ENCODE results near the gene PRKCE.

The PRKCE gene

DNA sequence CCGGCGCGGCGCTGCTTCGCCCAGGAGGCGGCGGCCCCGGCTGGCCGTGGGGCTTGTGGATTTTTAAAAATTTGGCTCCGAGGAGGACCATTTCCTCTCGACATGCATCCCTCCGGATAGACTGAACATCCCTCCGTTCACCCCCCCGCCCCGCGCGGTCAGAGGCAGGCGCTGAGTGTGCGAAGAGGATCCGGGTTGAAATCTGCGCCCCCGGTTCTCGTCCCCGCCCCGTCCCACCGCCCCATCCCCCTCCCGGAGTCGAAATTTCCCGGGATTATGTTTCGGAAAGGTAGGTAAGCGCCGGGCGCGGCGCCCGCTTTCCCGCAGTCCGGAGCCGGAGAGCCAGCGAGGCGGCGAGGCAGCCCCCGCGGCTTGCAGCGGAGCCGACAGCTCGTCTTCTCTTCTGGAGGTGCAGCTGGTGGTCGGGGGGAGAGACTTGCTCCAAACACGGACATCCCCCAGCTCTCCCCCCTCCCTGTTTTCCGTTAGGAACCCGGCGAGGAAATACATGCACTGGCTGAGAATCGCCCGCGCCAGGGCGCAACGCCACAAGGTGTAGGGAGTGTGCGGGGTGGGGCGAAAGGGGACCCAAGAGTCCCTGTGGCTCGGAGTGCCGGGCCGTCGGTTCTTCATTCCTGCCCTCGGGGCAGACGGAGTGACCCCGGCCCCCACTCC, at the start of gene PRKCE:
Gene PRKCE, plus strand, starts transcription at position 261 of the 675 bp plus-strand sequence.
- no peak for DNase-seq

DNA sequence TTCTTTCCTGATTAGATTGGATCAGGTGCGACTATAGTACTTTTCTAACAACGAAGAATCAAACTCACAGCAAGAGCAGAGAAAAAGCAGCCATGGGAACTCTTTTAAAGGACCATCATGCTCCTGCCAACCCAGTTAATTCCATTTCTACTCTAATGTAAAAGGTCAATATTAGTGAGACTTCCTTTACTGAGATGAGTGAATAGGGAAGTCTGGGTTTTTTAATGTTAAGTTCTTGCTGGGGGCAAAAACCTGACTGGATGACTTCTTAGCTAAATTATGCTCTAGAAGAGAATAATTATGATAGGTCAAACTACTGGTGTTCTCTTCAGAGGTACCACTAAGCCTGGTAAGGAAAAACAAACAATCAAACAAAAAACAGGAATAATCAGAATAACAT, 48.9 kb upstream of the PRKCE start:
- no peak for DNase-seq

DNA sequence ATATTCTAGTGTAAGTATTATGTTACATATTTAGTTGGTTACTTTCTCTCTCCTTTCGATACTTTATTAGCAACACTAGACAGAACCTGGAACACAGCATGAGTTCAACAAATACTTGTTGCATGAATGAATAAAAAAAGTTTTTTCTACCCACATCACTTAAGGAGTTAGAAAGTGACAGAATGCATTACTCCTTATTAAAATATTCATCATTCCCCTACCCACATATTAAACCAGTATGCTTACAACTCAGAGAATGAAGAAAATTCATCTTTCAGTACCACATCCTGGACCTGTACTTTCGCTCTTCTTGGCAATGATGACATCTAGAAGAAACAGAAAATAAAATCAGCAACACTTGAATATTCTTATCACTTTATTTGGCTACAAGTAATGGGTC, 46.4 kb upstream of the PRKCE start:
- no peak for DNase-seq

DNA sequence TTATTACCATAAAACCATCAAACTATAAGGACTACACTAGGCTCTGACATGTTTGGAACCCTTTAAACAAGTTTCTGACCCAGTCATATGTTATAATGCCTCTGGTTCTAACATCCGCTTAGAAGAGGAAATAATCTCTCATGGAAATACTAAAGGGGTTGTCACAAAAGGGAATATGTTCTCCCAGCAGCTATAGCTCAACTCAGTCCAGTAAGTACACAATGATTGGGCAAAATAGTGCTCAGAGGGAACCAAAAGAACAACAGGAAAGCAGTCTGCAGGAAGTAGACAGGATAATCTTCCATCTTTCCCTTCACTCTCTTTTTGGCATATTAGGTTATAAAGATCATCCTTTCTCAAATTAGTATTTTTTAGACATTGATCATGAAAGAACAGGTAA, 44.7 kb upstream of the PRKCE start:
- no peak for DNase-seq

DNA sequence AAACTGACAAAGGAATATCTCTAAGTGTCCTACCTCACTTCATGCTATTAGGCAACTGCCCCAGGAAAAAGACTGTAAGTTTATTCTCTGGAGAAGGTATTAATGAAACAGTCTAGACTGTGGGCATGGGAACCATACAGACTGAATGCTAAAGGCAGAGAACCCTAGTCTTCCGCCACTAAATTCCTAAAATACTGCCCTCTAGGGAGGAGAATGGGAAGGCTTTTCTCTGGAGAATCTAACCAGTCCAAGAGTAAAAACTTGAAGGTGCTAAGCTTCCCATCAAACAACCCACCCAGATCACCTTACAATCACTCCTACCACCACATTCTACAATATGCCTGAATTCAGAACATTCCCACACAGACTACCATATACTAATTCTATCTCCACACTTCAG, 43.8 kb upstream of the PRKCE start:
- DNase-seq: no peak

DNA sequence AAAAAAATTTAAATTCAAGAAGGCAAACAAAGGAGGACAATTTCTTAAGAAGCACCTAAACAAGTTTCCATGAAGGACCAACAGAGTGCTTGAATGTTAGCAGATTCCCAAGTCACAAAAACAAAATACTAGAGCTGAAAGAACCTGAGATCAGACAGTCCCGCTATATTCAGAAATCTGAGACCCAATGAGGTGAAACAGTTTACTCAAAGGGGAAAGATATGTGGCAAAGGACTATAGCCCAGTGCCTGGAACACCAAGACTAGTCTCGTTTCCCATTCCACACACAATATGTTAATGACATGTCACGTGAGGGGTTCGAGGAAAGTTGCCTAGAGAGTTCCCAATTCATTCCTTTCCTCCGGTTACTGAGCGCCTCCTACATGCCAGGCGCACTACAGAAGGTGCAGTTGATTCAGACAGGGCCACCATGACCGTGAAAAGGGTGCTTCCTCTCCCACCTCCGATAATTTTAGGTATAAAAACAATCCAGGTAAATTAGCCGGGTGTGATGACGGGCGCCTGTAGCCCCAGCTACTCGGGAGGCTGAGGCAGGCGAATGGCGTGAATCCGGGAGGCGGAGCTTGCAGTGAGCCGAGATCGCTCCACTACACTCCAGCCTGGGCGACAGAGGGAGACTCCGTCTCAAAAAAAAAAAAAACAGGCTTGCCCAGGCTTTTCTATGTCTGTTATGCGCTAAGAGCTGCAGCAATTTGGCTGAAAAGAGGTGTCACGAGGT, 41.0 kb upstream of the PRKCE start:
- peak; percentile 28 to 41 for DNase-seq

DNA sequence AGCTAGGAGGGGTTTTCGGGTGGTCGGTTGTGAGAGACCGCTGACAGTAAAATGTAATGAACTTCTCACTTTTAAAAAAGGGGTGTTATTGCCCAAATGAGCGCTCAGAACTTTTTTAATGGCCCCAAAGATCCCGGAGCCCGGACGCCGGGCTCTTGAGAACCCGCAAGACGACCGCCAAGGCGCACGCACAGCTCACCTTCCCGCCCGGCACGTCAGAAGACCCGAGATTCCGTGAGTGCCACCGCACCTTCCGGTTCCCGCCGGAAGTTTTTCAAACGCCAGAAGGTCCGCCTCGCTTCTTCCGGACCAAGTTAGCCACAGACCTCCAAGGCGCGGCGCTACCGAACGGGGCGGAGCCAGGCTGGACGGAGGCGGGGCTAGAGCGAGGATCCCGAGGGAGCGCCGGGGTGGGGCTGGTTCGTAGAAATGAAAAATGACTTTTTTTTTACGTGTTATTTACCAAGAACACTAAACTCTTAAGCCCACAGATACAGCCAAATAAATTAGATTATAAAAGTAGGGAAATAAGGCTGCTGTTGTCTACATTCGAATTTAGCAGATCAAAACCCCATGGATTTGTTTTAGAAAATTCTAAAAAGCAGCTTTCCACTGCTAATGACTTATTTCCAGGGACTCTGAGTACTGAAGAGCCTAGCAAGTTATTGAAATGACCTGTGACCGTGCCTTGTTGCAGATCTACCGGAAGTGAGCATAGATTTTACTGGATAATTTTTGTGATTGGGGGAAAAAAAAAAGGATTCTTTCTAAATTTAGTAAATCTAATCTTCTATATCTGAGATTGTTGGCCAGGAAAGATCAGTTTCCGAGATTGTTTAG, 40.2 kb upstream of the PRKCE start, which contains the start of gene SRBD1:
Gene SRBD1, minus strand, starts transcription at position 248 of the 840 bp plus-strand sequence. CDS start 5,826 bp downstream, outside the sequence.
- peak; percentile 88 to 90 for DNase-seq

DNA sequence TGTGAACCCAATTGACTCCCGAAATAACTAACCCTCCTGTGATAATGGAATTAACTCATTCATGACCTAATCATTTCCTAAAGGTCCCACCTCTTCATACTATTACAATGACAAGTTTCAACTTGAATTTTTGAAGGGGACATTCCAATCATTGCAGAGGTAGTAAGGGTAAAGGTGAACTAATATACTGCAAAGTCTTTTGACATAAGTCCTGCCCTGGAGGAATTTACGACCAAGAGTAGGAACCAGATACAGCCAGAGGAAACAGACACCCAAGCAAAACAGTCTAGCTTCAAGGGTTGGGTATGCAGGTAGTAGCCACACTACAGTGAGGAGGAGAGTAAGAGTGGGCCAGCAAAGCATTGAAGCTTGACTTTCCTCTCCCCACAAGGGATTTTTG, 39.2 kb upstream of the PRKCE start:
- no peak for DNase-seq

DNA sequence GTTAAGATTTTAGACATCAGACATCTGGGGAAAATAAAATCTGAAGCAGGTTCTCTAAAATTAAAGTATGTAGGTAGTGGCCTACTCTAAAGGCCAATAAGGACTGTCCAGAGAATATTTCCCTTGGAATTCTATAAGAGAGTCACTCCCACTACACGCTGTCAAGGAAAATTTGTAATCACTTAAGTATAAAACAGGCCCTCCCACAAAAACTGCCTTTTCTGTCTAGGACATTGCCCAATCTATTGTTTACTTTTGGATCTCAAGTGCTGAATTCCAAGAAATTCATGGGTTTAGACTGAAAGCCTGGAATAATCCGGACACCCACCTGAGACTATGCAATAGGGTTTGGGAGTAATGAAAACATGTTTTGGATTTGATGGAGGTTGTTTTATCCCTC, 38.7 kb upstream of the PRKCE start:
- no peak for DNase-seq

DNA sequence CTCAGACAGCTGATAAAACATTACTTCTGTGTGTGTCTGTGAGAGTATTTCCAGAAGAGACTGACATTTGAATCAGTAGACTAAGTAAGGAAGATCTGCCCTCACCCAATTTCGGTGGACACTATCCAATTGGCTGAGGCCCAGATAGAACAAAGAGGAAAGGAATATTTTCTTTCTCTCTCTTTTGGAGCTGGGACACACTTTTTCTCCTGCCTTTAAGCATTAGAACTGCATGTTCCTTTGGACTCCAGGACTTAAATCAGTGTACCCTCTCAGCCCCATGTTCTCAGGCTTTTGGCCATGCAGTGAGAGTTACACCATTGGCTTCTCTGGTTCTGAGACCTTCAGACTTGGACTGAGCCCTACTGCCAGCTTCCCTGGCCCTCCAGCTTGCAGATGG, 37.1 kb upstream of the PRKCE start:
- no peak for DNase-seq

DNA sequence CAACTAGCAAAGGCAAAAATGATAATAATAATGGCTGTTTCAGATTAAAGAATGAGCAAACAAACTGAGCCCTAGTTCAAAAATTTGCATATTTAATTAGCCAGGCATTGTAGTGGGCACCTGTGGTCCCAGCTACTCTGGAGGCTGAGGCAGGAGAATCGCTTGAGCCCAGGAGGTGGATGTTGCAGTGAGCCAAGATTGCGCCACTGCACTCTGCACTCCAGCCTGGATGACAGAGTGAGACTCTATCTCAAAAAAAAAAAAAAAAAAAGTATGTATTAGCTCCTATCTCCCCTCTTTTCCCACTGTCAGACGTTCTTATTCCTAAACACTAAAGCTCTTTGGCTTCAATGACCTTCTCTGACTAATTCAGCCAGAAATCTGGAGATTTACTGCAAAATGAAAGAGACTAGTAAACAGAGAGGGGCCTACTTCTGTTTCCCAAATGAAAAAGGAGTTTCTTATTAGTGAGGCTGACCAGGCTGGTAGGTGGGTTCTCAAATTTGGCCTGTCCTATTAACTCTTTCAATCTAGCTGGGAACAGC, 36.5 kb upstream of the PRKCE start:
- no peak for DNase-seq

DNA sequence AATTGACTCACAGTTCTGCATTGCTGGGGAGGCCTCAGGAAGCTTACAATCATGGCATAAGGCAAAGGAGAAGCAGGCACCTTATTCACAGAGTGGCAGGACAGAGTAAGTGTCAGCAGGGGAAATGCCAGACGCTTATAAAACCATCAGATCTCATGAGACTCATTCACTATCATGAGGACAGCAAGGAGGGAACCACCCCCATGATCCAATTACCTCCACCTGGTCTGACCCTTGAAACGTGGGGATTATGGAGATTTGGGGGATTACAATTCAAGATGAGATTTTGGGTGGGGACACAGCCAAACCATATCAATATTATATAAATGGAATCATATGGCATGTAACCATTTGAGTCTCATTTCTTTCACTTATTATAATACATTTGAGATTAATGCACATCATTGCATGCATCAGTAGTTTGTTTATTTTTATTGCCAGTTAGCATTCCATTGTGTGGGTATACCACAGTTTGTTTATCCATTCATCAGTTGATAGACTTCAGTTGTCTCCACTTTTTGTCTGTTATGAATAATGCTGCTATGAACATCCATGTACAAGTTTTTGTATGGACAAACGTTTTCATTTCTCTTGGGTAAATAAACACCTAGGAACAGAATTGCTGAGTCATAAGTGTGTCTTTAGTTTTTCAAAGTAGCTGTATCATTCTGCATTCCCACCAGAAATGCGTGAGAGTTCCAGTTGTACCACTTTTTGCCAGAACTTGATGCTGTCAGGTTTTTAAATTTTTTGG, 34.6 kb upstream of the PRKCE start:
- no peak for DNase-seq

DNA sequence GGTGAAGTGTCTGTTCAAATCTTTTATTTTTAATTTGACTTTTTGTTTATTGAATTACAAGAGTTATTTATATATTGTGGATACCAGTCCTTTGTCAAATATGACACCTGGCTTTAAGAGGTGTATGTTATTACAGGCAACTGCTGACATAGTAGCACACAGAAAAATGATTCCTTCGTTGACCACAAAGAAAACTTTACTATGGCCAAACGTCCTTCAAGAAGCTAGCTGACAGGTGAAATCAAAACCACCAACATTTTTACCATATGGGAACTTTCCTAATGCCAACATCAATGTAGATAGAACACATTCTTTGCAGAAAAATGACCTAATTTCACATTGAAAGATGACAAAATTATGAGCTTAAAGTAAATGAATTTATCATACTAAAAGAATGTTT, 34.0 kb upstream of the PRKCE start:
- DNase-seq: no peak

DNA sequence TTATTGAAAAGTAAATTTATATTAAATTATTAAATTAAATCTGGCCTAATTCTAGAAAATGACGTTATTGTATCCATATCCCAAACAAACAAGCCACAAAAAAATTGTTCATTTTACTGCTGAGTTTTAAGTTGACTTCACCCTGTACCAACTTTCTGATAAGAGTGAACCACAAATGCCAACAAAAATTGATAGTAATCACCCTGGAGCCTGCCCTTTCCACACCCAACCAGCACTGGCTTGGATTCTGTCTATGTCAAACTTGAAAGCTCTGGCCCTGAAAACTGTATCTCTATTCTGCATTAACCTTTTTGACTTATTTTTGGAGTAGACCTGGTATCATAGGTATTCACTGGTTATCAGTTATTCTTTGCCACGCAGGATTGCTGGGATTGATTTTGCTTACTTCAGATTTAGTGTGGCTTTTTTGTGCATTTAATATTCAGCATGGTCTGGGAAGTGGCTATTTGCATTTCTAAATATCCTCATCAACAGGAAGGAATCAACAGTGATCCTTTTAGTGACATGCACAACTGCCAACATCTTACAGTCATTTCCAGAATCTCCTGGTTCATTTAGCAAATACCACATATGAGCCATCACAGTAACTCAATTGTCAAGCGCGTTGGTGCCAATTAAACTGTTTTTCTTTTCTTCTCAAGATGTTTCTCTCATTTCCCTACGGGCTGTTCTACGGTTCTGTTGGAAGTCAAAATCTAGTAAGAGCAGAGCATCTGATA, 29.0 kb upstream of the PRKCE start:
- DNase-seq: no peak

DNA sequence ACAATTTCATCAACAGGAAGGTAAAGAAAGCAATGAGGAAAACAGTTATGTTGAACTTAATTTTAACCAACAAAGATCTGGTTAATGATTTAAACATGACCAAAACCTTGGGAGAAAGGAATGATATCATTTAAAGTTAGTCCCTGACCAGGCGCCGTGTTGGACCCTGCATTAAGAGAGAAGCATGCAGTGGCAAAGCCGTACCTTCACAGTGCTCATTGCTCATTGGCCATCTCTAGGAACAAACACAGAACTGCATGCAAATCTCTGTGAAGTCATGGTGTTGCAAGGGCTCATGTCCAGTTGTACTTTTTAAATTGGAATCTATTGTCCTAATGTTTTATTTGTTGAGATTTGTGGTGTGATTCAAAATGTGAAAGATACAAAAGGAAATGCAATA, 28.4 kb upstream of the PRKCE start:
- DNase-seq: no peak

DNA sequence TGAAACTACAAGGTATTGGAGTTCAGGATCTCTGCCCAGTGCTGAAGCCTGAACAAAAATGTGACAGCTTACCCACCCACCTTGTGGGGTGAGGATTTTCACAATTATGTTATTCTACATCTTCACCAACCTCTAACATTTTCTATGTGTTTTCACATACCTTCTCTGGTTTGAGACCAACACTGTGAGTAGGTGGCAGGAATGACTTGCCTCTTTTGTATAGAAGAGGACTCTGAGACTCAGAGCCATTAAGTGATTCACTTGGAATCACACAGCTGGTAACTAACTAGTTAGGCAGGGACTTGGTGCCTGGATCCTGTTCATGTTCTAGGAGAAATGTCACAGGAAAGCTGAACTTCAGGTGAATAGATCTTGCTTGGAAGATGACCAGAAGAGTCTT, 25.7 kb upstream of the PRKCE start:
- DNase-seq: no peak

DNA sequence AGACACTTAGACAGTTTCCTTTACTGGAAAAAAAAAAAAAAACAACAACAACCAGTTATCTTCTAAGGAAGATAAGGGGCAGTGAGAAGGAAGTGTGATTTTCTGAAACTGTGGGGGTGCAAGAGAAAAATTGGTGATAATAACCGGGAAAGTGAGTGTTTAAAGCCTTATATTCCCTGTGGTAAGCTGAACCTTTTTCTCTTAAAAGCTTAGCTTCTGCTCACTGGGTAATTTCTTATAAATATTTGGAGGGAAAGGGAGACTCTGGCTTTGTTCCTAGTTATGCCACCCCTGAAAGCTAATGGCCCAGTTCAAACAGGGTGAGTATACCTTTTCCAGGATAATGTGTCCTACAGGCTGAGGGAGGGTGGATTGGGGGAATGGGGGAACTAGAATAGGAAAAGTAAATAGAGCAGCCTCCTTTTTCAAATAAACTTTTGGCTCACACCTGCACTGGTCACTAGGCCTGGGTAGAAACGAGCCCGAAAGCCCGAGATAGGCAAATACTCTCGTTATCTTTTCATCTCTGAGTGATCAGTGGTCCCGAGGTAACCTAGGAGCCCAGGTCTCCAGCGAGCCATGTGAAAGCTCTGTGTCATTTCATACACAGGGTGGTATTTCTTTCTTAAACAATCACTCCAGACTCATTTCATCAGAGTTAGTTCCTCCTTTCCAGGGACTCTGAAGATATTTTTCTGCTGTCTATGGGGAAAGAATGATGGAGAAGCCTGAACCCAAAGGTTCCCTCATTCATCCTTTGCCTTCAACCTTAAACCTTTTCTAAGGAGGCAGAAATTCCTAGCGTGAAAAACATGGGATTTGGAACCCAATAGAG, 24.9 kb upstream of the PRKCE start:
- peak in 1 of 2 experiments; percentile 16 for DNase-seq

DNA sequence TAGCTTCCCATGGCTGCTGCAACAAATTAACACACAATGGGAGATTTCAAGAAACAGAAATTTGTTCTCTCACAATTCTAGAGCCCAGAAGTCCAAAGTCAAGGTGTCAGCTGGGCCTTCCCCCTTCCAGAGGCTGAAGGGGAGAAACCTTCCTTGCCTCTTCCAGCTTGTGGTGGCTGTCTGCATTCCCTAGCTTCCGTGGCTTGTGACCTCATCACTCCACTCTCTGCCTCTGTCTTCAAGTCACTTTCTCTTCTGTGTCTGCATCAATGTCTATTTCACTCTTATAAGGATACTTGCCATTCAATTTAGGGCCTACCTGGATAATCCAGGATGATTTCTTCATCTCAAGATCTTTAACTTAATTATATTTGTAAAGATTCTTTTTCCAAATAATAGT, 23.6 kb upstream of the PRKCE start:
- DNase-seq: no peak

DNA sequence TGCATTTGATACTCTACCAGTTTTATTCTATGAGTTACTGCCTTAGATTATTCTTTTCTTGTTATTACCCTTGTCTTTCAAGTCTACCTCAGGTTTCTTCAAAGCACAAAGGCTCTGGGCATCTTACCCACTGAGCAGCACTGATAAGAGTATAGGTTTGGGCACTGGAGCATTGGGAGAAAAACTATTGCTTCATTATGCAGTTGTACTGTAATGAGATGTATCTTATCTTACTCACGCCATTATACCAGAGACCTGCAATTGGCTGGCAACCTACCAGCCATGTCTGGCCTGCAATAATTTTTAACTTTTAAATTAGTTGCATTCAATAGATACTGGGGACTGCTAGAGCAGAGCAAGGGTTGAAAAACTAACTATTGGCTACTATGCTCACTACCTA, 21.5 kb upstream of the PRKCE start:
- no peak for DNase-seq

DNA sequence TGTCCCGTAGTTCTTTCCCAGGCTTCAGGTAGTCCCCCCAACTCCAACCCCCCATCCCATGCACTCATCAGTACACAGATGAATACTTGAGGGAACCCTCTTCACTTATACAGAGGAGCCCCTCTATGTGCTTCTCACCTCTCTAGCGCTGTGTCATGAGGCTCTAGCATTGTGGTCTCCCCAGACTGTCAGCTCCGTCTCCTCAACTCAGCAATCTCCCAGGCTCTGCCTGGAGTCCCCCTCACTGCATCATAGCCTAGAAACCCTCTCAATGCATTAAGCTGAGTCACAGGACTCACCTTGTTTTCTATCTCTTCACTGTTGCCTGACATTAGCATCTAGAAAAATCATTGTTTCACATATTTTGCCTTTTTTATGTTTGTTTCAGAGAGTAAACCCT, 20.2 kb upstream of the PRKCE start:
- no peak for DNase-seq

DNA sequence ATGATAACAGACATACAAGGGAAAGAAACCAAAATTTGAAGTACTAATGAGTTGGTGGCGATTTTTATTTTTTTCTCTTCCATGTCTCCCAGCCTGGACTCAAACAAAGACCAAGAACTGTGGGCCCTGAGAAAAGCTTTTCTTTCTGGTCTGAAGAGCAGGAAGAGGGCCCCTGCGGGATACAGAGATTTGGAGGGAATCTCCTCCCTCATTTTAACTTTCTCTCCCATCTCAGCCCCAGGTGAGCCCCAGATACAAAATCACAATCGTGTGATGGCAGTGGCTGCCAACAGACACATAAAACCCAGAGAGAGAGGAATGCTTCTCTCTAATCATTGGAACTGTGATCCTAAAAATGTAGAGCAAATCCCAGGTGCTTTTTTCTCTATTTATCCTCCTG, 19.5 kb upstream of the PRKCE start:
- no peak for DNase-seq
